ENCODE results near the gene CHAT. TPM values are rescaled to one million over a fixed set of nuclear protein-coding genes. Genes with fewer than 3 reads are reported as not detected.

Gene CHAT
- total RNA-seq, 1 donor from 2014 or later: not detected

- no peak for TF ChIP-seq CTCF (conservative IDR thresholded peaks at IDR 0.05; ENCODE audit: low read depth, low read length)
- no peak for DNase-seq (ENCODE audit: low read depth)
- no peak overlapping the region for H3K4me3 ChIP-seq (ENCODE audit: low read depth, low read length)
Measured at GRCh38 chr10:49647985-49648795, 34.4 kb downstream of the CHAT start.

GRCh38 chr10:49649294-49649693 is 35.5 kb downstream of the CHAT start:
- TF ChIP-seq CTCF (conservative IDR thresholded peaks at IDR 0.05; ENCODE audit: low read depth, low read length): no peak
- no peak for DNase-seq (ENCODE audit: low read depth)

GRCh38 chr10:49649936-49650723 is 36.3 kb downstream of the CHAT start:
- TF ChIP-seq CTCF (conservative IDR thresholded peaks at IDR 0.05; ENCODE audit: low read depth, low read length): no peak
- no peak for DNase-seq (ENCODE audit: low read depth)
- no peak overlapping the region for H3K4me3 ChIP-seq (ENCODE audit: low read depth, low read length)

More at GRCh38 chr10:49649294-49649693, 35.5 kb downstream of the CHAT start:
- H3K4me3 ChIP-seq (ENCODE audit: low read depth, low read length): no peak overlapping the region

GRCh38 chr10:49650724-49651034 is 36.8 kb downstream of the CHAT start:
- no peak overlapping the region for H3K4me3 ChIP-seq (ENCODE audit: low read depth, low read length)
- DNase-seq (ENCODE audit: low read depth): no peak
- TF ChIP-seq CTCF (conservative IDR thresholded peaks at IDR 0.05; ENCODE audit: low read depth, low read length): no peak

- TF ChIP-seq CTCF (conservative IDR thresholded peaks at IDR 0.05; ENCODE audit: low read depth, low read length): no peak
- H3K4me3 ChIP-seq (ENCODE audit: low read depth, low read length): no peak overlapping the region
- DNase-seq (ENCODE audit: low read depth): no peak
Measured at GRCh38 chr10:49651039-49651835, 37.4 kb downstream of the CHAT start.

GRCh38 chr10:49651917-49652316 is 38.1 kb downstream of the CHAT start:
- H3K4me3 ChIP-seq (ENCODE audit: low read depth, low read length): no peak overlapping the region

More at GRCh38 chr10:49651917-49652316, 38.1 kb downstream of the CHAT start:
- TF ChIP-seq CTCF (conservative IDR thresholded peaks at IDR 0.05; ENCODE audit: low read depth, low read length): no peak
- DNase-seq (ENCODE audit: low read depth): no peak

Measured in epithelial cell of proximal tubule (primary cell).